ENCODE data around the gene BUD31. TPM values are rescaled to one million over a fixed set of nuclear protein-coding genes. Genes with fewer than 3 reads are reported as not detected.
A peak's percentile ranks its signal among the peaks of the same experiment; 100 is the strongest.

The BUD31 gene
- total and polyA plus RNA-seq, 9 of the 15 experiments (the other 6 are each of a cell fraction or from before 2014, with no cell fraction given) = 105 to 342 (median 247) TPM

DNA sequence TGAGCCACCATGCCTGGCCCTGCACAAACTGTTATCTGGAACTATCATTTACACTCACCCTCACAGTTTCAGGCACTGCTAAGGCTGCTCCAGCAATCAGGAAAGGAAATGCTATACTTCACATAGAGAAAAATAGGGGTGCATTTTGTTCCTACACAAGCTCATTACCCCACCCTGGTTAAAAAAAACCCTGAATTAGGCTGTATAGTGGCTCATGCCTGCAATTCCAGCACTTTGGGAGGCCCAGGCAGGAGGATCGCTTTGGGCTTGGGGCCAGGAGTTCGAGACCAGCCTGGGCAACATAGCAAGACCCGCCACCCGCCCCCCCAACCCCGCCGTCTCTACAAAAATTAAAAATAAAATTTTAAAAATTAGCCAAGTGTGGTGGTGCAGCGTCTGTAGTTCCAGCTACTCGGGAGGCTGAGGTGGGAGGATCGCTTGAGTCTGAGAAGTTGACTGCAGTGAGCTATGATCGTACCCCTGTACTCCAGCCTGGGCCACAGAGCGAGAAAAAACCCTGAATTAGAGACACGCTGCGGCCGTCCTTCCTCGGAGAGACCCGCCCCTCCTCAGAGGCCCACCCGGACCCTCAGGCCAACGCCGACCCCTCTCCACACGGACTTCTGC is 29.3 kb downstream of the BUD31 start:
- DNase-seq (ENCODE audit: extremely low read depth in 1 of 4, low spot score in 3 of 4) (peak in 1 of 4 experiments; percentile 33), ATAC-seq (peak; percentile 36), FAIRE-seq (no peak)
- in situ Hi-C loops (cut with MboI) = no loop called here
- Histone ChIP-seq H3K79me2 (ENCODE audit: control insufficient read depth, insufficient read depth, low read length) (peaks cover 55% of the 10 kb centered on the region), H3K4me2 (ENCODE audit: insufficient read depth, low read length) (peak overlapping the region; percentile 98), H3K9ac (ENCODE audit: insufficient read depth in 1 of 2, low read depth in 2 of 2, low read length in 2 of 2) (peak overlapping the region; percentile 93 to 94), H2AFZ (ENCODE audit: low read depth, low read length) (peak overlapping the region; percentile 89), H3K9me1 (ENCODE audit: control insufficient read depth, insufficient read depth, low read length) (peaks cover 5% of the 10 kb centered on the region), H3K4me3 (peak overlapping the region; percentile 98), H3K36me3 (ENCODE audit: control insufficient read depth, insufficient read depth, low read length) (peaks cover 63% of the 10 kb centered on the region), H3K9me3 (replicated peaks; ENCODE audit: control insufficient read depth, insufficient read depth, low read depth, low read length) (no peaks in the 10 kb centered on the region), H3K27me3 (ENCODE audit: control insufficient read depth in 2 of 2, insufficient read depth in 2 of 2, low read length in 2 of 2) (no peaks in the 10 kb centered on the region), H3K27ac (ENCODE audit: extremely low read depth, low read depth, low read length) (peak overlapping the region; percentile 80), H4K20me1 (replicated peaks; ENCODE audit: control insufficient read depth, insufficient read depth, low read length) (peaks cover 12% of the 10 kb centered on the region), H3K4me1 (replicated peaks in 1 of 2; ENCODE audit: control insufficient read depth in 2 of 2, insufficient read depth in 2 of 2, low read length in 2 of 2) (peaks cover 18 to 40% of the 10 kb centered on the region in 2 experiments; a peak in 4 of 5 replicates)
- ChIA-PET POLR2A (interaction anchor here (0.7 to 2.4 kb wide), 9 partner anchors 9 to 40 kb away, joined by 3 to 11 read pairs (median 4); partner anchors contain the start of genes BUD31 and PDAP1), CTCF (ENCODE audit: low intra/inter-chr PET ratio) (no interaction called here)
- intact Hi-C loops (cut with micrococcal nuclease) = no loop called here
- 1% methylated on average over 20 of the region's 20 CpGs for WGBS (ENCODE audit: insufficient coverage, low coverage, missing lambda C conversion rate)
- BruUV-seq (replicated peaks) = TSS peak; percentile 65
- TF ChIP-seq ZNF197 (CRISPR knock-in tag; IDR thresholded peaks at IDR 0.05; ENCODE audit: low read depth) (no peak), MYC (IDR thresholded peaks at IDR 0.05; ENCODE audit: low read depth, low read length) (no peak), MYC (CRISPR knock-in tag; IDR thresholded peaks at IDR 0.05; ENCODE audit: borderline replicate concordance, low read depth) (peak; percentile 40; the same call in 1 of the 2 replicates), TCF7 (IDR thresholded peaks at IDR 0.05; ENCODE audit: borderline replicate concordance) (0 out of 2 replicates have a peak, but pooled peaks have one; percentile 5), FOXJ2 (tag; IDR thresholded peaks at IDR 0.05) (0 out of 2 replicates have a peak, but pooled peaks have one; percentile 19), JUNB (CRISPR knock-in tag; conservative IDR thresholded peaks at IDR 0.05) (no peak), NFIC (IDR thresholded peaks at IDR 0.05) (peak; percentile 3; the same call in 1 of the 2 replicates), ZNF184 (CRISPR knock-in tag; IDR thresholded peaks at IDR 0.05) (no peak), BRD4 (IDR thresholded peaks at IDR 0.05) (no peak), U2AF1 (optimal IDR thresholded peaks at IDR 0.05; ENCODE audit: low read depth, low read length) (no peak)
- TF ChIP-seq, protein P1, sequence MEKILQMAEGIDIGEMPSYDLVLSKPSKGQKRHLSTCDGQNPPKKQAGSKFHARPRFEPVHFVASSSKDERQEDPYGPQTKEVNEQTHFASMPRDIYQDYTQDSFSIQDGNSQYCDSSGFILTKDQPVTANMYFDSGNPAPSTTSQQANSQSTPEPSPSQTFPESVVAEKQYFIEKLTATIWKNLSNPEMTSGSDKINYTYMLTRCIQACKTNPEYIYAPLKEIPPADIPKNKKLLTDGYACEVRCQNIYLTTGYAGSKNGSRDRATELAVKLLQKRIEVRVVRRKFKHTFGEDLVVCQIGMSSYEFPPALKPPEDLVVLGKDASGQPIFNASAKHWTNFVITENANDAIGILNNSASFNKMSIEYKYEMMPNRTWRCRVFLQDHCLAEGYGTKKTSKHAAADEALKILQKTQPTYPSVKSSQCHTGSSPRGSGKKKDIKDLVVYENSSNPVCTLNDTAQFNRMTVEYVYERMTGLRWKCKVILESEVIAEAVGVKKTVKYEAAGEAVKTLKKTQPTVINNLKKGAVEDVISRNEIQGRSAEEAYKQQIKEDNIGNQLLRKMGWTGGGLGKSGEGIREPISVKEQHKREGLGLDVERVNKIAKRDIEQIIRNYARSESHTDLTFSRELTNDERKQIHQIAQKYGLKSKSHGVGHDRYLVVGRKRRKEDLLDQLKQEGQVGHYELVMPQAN (IDR thresholded peaks at IDR 0.05; ENCODE audit: borderline replicate concordance) = peak; percentile 65
- TF ChIP-seq, protein P2, sequence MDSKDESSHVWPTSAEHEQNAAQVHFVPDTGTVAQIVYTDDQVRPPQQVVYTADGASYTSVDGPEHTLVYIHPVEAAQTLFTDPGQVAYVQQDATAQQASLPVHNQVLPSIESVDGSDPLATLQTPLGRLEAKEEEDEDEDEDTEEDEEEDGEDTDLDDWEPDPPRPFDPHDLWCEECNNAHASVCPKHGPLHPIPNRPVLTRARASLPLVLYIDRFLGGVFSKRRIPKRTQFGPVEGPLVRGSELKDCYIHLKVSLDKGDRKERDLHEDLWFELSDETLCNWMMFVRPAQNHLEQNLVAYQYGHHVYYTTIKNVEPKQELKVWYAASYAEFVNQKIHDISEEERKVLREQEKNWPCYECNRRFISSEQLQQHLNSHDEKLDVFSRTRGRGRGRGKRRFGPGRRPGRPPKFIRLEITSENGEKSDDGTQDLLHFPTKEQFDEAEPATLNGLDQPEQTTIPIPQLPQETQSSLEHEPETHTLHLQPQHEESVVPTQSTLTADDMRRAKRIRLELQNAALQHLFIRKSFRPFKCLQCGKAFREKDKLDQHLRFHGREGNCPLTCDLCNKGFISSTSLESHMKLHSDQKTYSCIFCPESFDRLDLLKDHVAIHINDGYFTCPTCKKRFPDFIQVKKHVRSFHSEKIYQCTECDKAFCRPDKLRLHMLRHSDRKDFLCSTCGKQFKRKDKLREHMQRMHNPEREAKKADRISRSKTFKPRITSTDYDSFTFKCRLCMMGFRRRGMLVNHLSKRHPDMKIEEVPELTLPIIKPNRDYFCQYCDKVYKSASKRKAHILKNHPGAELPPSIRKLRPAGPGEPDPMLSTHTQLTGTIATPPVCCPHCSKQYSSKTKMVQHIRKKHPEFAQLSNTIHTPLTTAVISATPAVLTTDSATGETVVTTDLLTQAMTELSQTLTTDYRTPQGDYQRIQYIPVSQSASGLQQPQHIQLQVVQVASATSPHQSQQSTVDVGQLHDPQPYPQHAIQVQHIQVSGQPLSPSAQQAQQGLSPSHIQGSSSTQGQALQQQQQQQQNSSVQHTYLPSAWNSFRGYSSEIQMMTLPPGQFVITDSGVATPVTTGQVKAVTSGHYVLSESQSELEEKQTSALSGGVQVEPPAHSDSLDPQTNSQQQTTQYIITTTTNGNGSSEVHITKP (IDR thresholded peaks at IDR 0.05; ENCODE audit: partially characterized antibody) = no peak
- TF ChIP-seq, protein P3, sequence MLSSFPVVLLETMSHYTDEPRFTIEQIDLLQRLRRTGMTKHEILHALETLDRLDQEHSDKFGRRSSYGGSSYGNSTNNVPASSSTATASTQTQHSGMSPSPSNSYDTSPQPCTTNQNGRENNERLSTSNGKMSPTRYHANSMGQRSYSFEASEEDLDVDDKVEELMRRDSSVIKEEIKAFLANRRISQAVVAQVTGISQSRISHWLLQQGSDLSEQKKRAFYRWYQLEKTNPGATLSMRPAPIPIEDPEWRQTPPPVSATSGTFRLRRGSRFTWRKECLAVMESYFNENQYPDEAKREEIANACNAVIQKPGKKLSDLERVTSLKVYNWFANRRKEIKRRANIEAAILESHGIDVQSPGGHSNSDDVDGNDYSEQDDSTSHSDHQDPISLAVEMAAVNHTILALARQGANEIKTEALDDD (IDR thresholded peaks at IDR 0.05) = no peak
- TF ChIP-seq, protein P4, sequence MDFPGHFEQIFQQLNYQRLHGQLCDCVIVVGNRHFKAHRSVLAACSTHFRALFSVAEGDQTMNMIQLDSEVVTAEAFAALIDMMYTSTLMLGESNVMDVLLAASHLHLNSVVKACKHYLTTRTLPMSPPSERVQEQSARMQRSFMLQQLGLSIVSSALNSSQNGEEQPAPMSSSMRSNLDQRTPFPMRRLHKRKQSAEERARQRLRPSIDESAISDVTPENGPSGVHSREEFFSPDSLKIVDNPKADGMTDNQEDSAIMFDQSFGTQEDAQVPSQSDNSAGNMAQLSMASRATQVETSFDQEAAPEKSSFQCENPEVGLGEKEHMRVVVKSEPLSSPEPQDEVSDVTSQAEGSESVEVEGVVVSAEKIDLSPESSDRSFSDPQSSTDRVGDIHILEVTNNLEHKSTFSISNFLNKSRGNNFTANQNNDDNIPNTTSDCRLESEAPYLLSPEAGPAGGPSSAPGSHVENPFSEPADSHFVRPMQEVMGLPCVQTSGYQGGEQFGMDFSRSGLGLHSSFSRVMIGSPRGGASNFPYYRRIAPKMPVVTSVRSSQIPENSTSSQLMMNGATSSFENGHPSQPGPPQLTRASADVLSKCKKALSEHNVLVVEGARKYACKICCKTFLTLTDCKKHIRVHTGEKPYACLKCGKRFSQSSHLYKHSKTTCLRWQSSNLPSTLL (IDR thresholded peaks at IDR 0.05) = no peak
